ENCODE results near the gene UBE2O. TPM values are rescaled to one million over a fixed set of nuclear protein-coding genes. Genes with fewer than 3 reads are reported as not detected.

Gene UBE2O
- total and polyA plus RNA-seq, 8 donors, result 10.4 to 19.8 (median 15.9) TPM

GRCh38 chr17:76432004-76432403, 20.9 kb downstream of the UBE2O start:
- Histone ChIP-seq H3K27ac (no peak overlapping the region), H3K9me3 (no peaks in the 10 kb centered on the region), H3K27me3 (no peaks in the 10 kb centered on the region), H3K36me3 (no peaks in the 10 kb centered on the region), H3K4me1 (no peaks in the 10 kb centered on the region), H3K4me3 (no peak overlapping the region)
- FAIRE-seq (no peak), DNase-seq (no peak), ATAC-seq (no peak)
- intact Hi-C loops (cut with DNase I), result no loop called here
- TF ChIP-seq CTCF (IDR thresholded peaks at IDR 0.05), result no peak
- 72 to 75% methylated on average over 6 of the region's 6 CpGs for WGBS, 2 donors

GRCh38 chr17:76431509-76431908, 21.4 kb downstream of the UBE2O start:
- TF ChIP-seq CTCF (IDR thresholded peaks at IDR 0.05), result no peak
- 94 to 95% methylated on average over 2 of the region's 2 CpGs for WGBS, 2 donors
- no peak overlapping the region for H3K4me3 ChIP-seq
- DNase-seq, result no peak
- intact Hi-C loops (cut with DNase I), result no loop called here
- FAIRE-seq, result no peak
- no peaks in the 10 kb centered on the region for H3K36me3 ChIP-seq
- no peak overlapping the region for H3K27ac ChIP-seq
- H3K4me1 ChIP-seq, result no peaks in the 10 kb centered on the region
- no peaks in the 10 kb centered on the region for H3K27me3 ChIP-seq
- no peaks in the 10 kb centered on the region for H3K9me3 ChIP-seq
- ATAC-seq, result no peak

GRCh38 chr17:76428511-76428910, 24.4 kb downstream of the UBE2O start:
- no peak overlapping the region for H3K27ac ChIP-seq
- no peaks in the 10 kb centered on the region for H3K9me3 ChIP-seq
- intact Hi-C loops (cut with DNase I), result no loop called here
- no peaks in the 10 kb centered on the region for H3K4me1 ChIP-seq
- no peaks in the 10 kb centered on the region for H3K36me3 ChIP-seq
- TF ChIP-seq CTCF (IDR thresholded peaks at IDR 0.05), result no peak
- WGBS, 2 donors, result 90 to 94% methylated on average over 1 of the region's 1 CpG
- no peak for FAIRE-seq
- H3K4me3 ChIP-seq, result no peak overlapping the region
- no peak for DNase-seq
- no peak for ATAC-seq
- no peaks in the 10 kb centered on the region for H3K27me3 ChIP-seq

- intact Hi-C loops (cut with DNase I), result no loop called here
- DNase-seq, result no peak
- no peak overlapping the region for H3K4me3 ChIP-seq
- ATAC-seq, result peak in 1 of 4 donors; percentile 18
- H3K27ac ChIP-seq, result no peak overlapping the region
- 78% methylated on average over 8 of the region's 8 CpGs for WGBS, 2 donors
- no peaks in the 10 kb centered on the region for H3K36me3 ChIP-seq
- H3K9me3 ChIP-seq, result no peaks in the 10 kb centered on the region
- FAIRE-seq, result no peak
- TF ChIP-seq CTCF (IDR thresholded peaks at IDR 0.05), result no peak
- H3K27me3 ChIP-seq, result no peaks in the 10 kb centered on the region
- no peaks in the 10 kb centered on the region for H3K4me1 ChIP-seq
Observed at GRCh38 chr17:76427501-76428231, 25.3 kb downstream of the UBE2O start.

GRCh38 chr17:76426853-76427252, 26.1 kb downstream of the UBE2O start:
- ATAC-seq, result no peak
- Histone ChIP-seq H3K9me3 (no peaks in the 10 kb centered on the region), H3K27me3 (no peaks in the 10 kb centered on the region), H3K27ac (no peak overlapping the region), H3K36me3 (no peaks in the 10 kb centered on the region), H3K4me1 (no peaks in the 10 kb centered on the region), H3K4me3 (no peak overlapping the region)
- WGBS, 2 donors, result 83 to 87% methylated on average over 3 of the region's 3 CpGs
- FAIRE-seq, result no peak
- intact Hi-C loops (cut with DNase I), result no loop called here
- no peak for DNase-seq
- no peak for TF ChIP-seq CTCF (IDR thresholded peaks at IDR 0.05)
